Endothelial cell of umbilical vein (primary cell): ENCODE data around the gene TTYH2. TPM values are rescaled to one million over a fixed set of nuclear protein-coding genes. Genes with fewer than 3 reads are reported as not detected.

Experiments
- BruUV-seq: library from RNA; stranded (reverse); fragments of 400-500 nt; replicated peaks from 2 replicates; lab custom pipeline; 2021; lab: Mats Ljungman, UMichigan
- CTCF ChIA-PET: fragments of 300-600, 350-600 bp; sonication (Branson Sonifier 250); formaldehyde crosslinking; loops from one replicate; lab custom pipeline; 2021; ENCODE audit warnings: antibody characterized with exemption, inconsistent platforms; lab: Charles Lee
- POLR2A ChIA-PET: fragments of 300-600, 350-600 bp; sonication (Branson Sonifier 250); formaldehyde crosslinking; loops from one replicate; lab custom pipeline; 2021; ENCODE audit warnings: antibody characterized with exemption, inconsistent platforms; lab: Charles Lee
- DNase-seq: peaks from one replicate; pipeline ENCODE4 v3.0.0-alpha.2; 2011; ENCODE audit warnings: low read depth, low spot score
- FAIRE-seq: peaks from 2 replicates; lab custom pipeline; 2011; peaks lifted over from hg19 to GRCh38; lab: Jason Lieb, UNC
- H2AFZ ChIP-seq: 2 replicates; pipeline ENCODE4 v1.6.0; 2012; ENCODE audit warnings: low read depth, low read length, control low read depth, inconsistent platforms
- H3K27ac ChIP-seq: 2 replicates; pipeline ENCODE4 v1.5.1; 2011; ENCODE audit warnings: low read depth, mild to moderate bottlenecking, control low read depth, low read length, moderate library complexity; ENCODE audit not compliant: insufficient read depth
- H3K27me3 ChIP-seq, 2 experiments: 2 replicates each; pipeline versions ENCODE4 v1.6.0 to v1.6.1; 2011; ENCODE audit warnings: low read length in 2 of 2, mixed read lengths in 1 of 2; ENCODE audit not compliant: control insufficient read depth in 2 of 2, insufficient read depth in 2 of 2
- H3K36me3 ChIP-seq, 2 experiments: 2 replicates in 1 of 2; 3 replicates in 1 of 2; pipeline ENCODE4 v1.5.1; 2011; ENCODE audit warnings: low read length in 2 of 2, mild to moderate bottlenecking in 1 of 2, moderate library complexity in 1 of 2; ENCODE audit not compliant: control insufficient read depth in 2 of 2, insufficient read depth in 2 of 2; ENCODE audit errors: extremely low read depth in 1 of 2
- H3K4me1 ChIP-seq: 3 replicates; pipeline ENCODE4 v1.5.1; 2011; ENCODE audit warnings: mild to moderate bottlenecking, low read length; ENCODE audit not compliant: control insufficient read depth, insufficient read depth; ENCODE audit errors: extremely low read depth
- H3K4me2 ChIP-seq: 2 replicates; pipeline ENCODE4 v1.6.1; 2011; ENCODE audit warnings: low read length, control low read depth, mixed read lengths; ENCODE audit not compliant: insufficient read depth
- H3K4me3 ChIP-seq, 3 experiments: fragments of 200-600 bp in 1 of 3; sonication (generic), shearing (Covaris generic) in 1 of 3; replicated peaks in 1 of 3; 2 replicates each; pipeline ENCODE4 v1.5.1; 2011 to 2016; ENCODE audit warnings: control low read depth in 3 of 3, low read length in 3 of 3, mild to moderate bottlenecking in 2 of 3, inconsistent platforms in 1 of 3, low read depth in 1 of 3, moderate library complexity in 1 of 3; ENCODE audit not compliant: insufficient read depth in 1 of 3
- H3K79me2 ChIP-seq: 2 replicates; pipeline ENCODE4 v1.6.0; 2012; ENCODE audit warnings: low read length, inconsistent platforms; ENCODE audit not compliant: control insufficient read depth, insufficient read depth
- H3K9ac ChIP-seq: replicated peaks from 2 replicates; pipeline ENCODE3; 2011; ENCODE audit warnings: low read length, control low read depth; ENCODE audit not compliant: insufficient read depth; ENCODE audit errors: extremely low read depth
- H3K9me1 ChIP-seq: replicated peaks from 3 replicates; pipeline ENCODE4 v1.6.0; 2011; ENCODE audit warnings: mild to moderate bottlenecking, low read length; ENCODE audit not compliant: control insufficient read depth, insufficient read depth; ENCODE audit errors: extremely low read depth
- H3K9me3 ChIP-seq: replicated peaks from 2 replicates; pipeline ENCODE4 v1.5.1; 2012; ENCODE audit warnings: low read length, inconsistent platforms; ENCODE audit not compliant: control insufficient read depth, insufficient read depth
- H4K20me1 ChIP-seq: replicated peaks from 2 replicates; pipeline ENCODE3; 2011; ENCODE audit warnings: mild to moderate bottlenecking, low read length; ENCODE audit not compliant: control insufficient read depth, insufficient read depth; ENCODE audit errors: extremely low read depth
- EZH2 ChIP-seq: IDR thresholded peaks from 2 replicates; pipeline ENCODE4 v1.6.1; 2012; ENCODE audit warnings: borderline replicate concordance, low read depth, mild to moderate bottlenecking, moderate library complexity, low read length, inconsistent platforms; ENCODE audit not compliant: severe bottlenecking
- FOS ChIP-seq: IDR thresholded peaks from 2 replicates; pipeline ENCODE4 v1.6.1; 2011; ENCODE audit warnings: mild to moderate bottlenecking, low read length, moderate library complexity, borderline replicate concordance; ENCODE audit not compliant: insufficient read depth
- GATA2 ChIP-seq: IDR thresholded peaks from 2 replicates; pipeline ENCODE4 v1.7.0; 2011; ENCODE audit warnings: low read depth, mild to moderate bottlenecking, moderate library complexity, mixed read lengths, low read length; ENCODE audit not compliant: insufficient read length, insufficient read depth
- JUN ChIP-seq: IDR thresholded peaks from 2 replicates; pipeline ENCODE4 v1.6.1; 2011; ENCODE audit warnings: borderline replicate concordance, low read depth; ENCODE audit not compliant: insufficient read length, insufficient read depth
- MAX ChIP-seq: IDR thresholded peaks from 2 replicates; pipeline ENCODE4 v1.6.1; 2011; ENCODE audit not compliant: insufficient read depth, insufficient read length
- MYC ChIP-seq: IDR thresholded peaks from one replicate; pipeline ENCODE4 v1.6.1; 2011; ENCODE audit warnings: mild to moderate bottlenecking, low read depth, low read length
- POLR2A ChIP-seq: IDR thresholded peaks from 2 replicates; pipeline ENCODE4 v1.6.1; 2012; ENCODE audit warnings: low read depth, mild to moderate bottlenecking, control low read depth, low read length
- POLR2AphosphoS5 ChIP-seq: IDR thresholded peaks from 2 replicates; pipeline ENCODE4 v1.6.1; 2012; ENCODE audit warnings: low read depth, mild to moderate bottlenecking, control low read depth, low read length, moderate library complexity; ENCODE audit not compliant: insufficient read depth
- dilution Hi-C: fragments of 300-500 bp; cut with MboI; formaldehyde crosslinking; loops from one replicate; pipeline ENCODE4 v1.15.0; 2019; ENCODE audit warnings: low sequenced_read_pairs; ENCODE audit not compliant: extremely low pct_ligation_motif_present
- intact Hi-C: fragments of 100-400 bp; cut with micrococcal nuclease; formaldehyde crosslinking; loops from one replicate; pipeline ENCODE4 v1.10.0; 2022
- polyA plus RNA-seq, 4 experiments: library from polyadenylated mRNA; depleted of rRNA in 3 of 4; stranded (reverse) in 3 of 4; unstranded in 1 of 4; fragments of >200 nt; gene quantifications; 2 replicates each; pipeline versions ENCODE4 v1.2.1 to v1.2.3, GENCODE V29; 2011 to 2012; ENCODE audit warnings: missing spikeins in 1 of 4
- total RNA-seq: library from RNA; stranded (reverse); gene quantifications from 2 replicates; pipeline ENCODE4 v1.2.3, GENCODE V29; 2021
- TF ChIP-seq, protein P1 (sequence below), 2 donors: IDR thresholded peaks; 1 replicate in 1 of 2; 2 replicates in 1 of 2; pipeline ENCODE4 v1.5.1; 2011; ENCODE audit warnings: low read length in 2 of 2, mild to moderate bottlenecking in 2 of 2, moderate library complexity in 2 of 2, control low read depth in 1 of 2, inconsistent platforms in 1 of 2, low read depth in 1 of 2; ENCODE audit not compliant: insufficient read depth in 1 of 2; ENCODE audit errors: extremely low read depth in 1 of 2

The TTYH2 gene
- total and polyA plus RNA-seq, 2 donors (not counting 3 experiments of a cell fraction or from before 2014, with no cell fraction given), result 0.75 to 2.0 TPM

GRCh38 chr17:74235040-74235581 is 21.7 kb downstream of the TTYH2 start:
- intact Hi-C loops (no loop called here), dilution Hi-C loops (no loop called here)
- TF ChIP-seq POLR2A (no peak), JUN (no peak), POLR2AphosphoS5 (no peak), EZH2 (no peak), GATA2 (no peak), FOS (no peak), MAX (no peak), MYC (no peak)
- TF ChIP-seq, protein P1, sequence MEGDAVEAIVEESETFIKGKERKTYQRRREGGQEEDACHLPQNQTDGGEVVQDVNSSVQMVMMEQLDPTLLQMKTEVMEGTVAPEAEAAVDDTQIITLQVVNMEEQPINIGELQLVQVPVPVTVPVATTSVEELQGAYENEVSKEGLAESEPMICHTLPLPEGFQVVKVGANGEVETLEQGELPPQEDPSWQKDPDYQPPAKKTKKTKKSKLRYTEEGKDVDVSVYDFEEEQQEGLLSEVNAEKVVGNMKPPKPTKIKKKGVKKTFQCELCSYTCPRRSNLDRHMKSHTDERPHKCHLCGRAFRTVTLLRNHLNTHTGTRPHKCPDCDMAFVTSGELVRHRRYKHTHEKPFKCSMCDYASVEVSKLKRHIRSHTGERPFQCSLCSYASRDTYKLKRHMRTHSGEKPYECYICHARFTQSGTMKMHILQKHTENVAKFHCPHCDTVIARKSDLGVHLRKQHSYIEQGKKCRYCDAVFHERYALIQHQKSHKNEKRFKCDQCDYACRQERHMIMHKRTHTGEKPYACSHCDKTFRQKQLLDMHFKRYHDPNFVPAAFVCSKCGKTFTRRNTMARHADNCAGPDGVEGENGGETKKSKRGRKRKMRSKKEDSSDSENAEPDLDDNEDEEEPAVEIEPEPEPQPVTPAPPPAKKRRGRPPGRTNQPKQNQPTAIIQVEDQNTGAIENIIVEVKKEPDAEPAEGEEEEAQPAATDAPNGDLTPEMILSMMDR (IDR thresholded peaks at IDR 0.05; ENCODE audit: extremely low read depth in 1 of 2, insufficient read depth in 1 of 2, low read depth in 1 of 2, low read length in 2 of 2), result no peak
- no TSS peak for BruUV-seq
- no peaks in the 10 kb centered on the region for H3K9me3 ChIP-seq
- FAIRE-seq, result no peak
- H3K79me2 ChIP-seq, result no peaks in the 10 kb centered on the region
- no peaks in the 10 kb centered on the region for H3K9me1 ChIP-seq
- H4K20me1 ChIP-seq, result no peaks in the 10 kb centered on the region
- DNase-seq, result no peak
- H3K4me1 ChIP-seq, result no peaks in the 10 kb centered on the region
- CTCF ChIA-PET, result no interaction called here
- POLR2A ChIA-PET, result no interaction called here
- no peak overlapping the region for H3K4me3 ChIP-seq
- H3K36me3 ChIP-seq, result no peaks in the 10 kb centered on the region
- H3K9ac ChIP-seq, result no peak overlapping the region
- no peak overlapping the region for H3K4me2 ChIP-seq
- no peak overlapping the region for H3K27ac ChIP-seq
- no peak overlapping the region for H2AFZ ChIP-seq
- no peaks in the 10 kb centered on the region for H3K27me3 ChIP-seq
